ENCODE results near the gene ERBB4. TPM values are rescaled to one million over a fixed set of nuclear protein-coding genes. Genes with fewer than 3 reads are reported as not detected.
"Not testable (repeated sequence)": the region's sequence is repeated elsewhere in the genome, so short reads cannot be mapped to it uniquely, and the experiment has no call there.

The ERBB4 gene
- total RNA-seq, 1 donor from 2014 or later, result not detected

- intact Hi-C loops (cut with micrococcal nuclease), result no loop called here
These were observed 309.8 kb downstream of the ERBB4 start for GRCh38 chr2:212228743-212229171.

- intact Hi-C loops (cut with micrococcal nuclease), result no loop called here
These were observed 310.8 kb downstream of the ERBB4 start for GRCh38 chr2:212227755-212228154.

DNA sequence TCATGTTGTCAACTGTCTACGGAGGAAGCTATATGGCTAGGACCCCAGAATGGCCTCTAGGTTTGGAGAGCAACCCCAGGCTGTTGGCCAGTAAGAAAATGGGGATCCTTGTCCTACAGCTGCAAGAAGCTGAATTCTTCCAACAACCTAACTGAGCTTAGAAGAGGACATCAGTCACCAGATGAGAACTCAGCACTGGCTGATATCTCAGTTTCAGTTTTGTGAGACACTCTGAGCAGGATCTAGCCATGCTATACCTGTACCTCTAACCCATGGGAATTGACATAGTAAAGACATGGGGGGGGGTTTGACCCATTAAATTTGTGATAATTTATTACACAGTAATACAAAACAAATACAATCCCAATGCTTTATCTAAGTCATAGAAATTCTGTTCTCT, 312.5 kb downstream of the ERBB4 start:
- intact Hi-C loops (cut with micrococcal nuclease), result no loop called here

- intact Hi-C loops (cut with micrococcal nuclease), result no loop called here
These were observed 314.9 kb downstream of the ERBB4 start for GRCh38 chr2:212223696-212224095.

GRCh38 chr2:212213191-212213590, 325.4 kb downstream of the ERBB4 start:
- intact Hi-C loops (cut with micrococcal nuclease), result no loop called here

DNA sequence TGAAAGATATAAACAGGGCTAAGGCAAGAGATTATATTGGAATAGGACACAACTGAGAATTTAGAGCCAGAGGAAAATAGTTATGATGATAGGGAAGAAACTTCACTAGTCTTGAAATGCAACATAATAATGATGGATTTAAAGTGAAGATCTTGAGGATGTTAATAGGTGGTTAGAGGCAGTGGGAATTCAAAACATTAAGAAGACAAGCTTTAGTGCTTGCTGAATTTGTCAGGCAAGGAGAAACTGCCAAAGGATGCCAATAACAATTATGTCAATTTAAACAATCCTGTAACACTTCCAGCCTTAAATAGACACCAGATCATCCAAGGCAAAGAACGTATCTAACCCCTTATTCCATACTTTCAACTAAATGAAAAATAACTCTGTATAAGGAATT, 330.1 kb downstream of the ERBB4 start:
- intact Hi-C loops (cut with micrococcal nuclease), result no loop called here

GRCh38 chr2:212197776-212198175, 340.8 kb downstream of the ERBB4 start:
- intact Hi-C loops (cut with micrococcal nuclease), result no loop called here

GRCh38 chr2:212195626-212196025, 343.0 kb downstream of the ERBB4 start:
- intact Hi-C loops (cut with micrococcal nuclease), result no loop called here

DNA sequence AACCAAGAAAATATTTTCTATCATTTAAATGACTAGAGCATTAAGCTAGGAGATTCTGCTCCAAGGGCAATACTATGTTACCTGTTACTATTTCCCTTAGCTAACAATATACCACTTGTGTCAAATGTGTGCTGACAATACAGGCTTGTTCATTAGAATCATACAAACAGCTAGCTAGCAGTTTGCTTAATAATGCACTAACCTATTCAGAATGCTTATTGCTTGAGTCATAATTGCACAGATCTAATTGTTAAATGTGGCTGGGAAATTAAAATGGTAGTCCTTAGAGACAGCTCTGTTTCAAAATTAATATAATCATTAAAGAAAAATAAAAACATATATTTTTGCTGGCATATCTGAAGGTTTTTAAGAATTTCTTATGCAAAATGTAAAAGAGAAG, 344.2 kb downstream of the ERBB4 start:
- intact Hi-C loops (cut with micrococcal nuclease), result no loop called here

DNA sequence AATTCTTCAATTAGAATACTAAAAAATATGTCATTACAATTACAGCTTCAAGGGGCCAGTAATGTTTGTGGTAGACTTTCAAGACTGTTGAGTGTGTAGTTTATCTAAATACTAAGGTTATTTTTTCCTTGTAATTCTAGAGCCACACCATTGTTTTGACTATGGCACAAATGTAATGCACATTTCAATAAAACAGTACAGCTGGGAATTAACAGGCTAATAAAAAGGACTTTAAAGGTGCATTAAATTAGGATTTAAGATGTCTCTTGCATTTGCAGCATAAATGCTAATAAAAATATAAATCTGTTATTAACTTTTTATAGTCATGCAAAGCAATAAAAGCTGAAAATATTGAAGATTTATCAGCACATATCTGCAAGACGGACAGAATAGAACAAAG, 344.8 kb downstream of the ERBB4 start:
- intact Hi-C loops (cut with micrococcal nuclease), result no loop called here

DNA sequence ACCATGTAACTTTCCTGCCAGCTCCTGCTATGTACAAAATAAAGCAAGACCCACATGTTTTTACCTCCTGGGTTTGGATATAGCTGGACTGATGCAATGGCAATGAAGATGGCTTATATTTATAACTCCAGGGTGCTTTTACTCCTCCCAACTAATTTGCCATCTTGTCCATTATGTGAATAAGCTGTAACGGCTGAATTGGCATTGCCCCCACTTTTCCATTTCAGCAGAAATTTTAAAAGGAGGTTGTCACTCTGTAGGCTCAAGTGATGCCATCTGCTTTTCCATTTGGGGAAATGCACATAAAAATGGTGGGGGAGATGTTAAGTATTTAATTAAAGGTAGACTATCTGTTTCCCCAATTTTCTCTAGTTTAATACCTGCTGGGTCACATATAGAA, 345.5 kb downstream of the ERBB4 start:
- intact Hi-C loops (cut with micrococcal nuclease), result no loop called here

DNA sequence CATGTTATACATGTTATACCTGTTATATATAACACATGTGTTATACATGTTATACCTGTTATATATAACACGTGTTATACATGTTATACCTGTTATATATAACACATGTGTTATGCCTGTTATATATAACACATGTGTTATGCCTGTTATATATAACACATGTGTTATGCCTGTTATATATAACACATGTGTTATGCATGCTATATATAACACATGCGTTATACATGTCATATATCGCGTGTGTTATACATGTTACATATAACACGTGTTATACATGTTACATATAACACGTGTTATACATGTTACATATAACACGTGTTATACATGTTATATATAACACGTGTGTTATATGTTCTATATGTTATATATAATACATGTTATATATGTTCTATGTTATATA, 347.2 kb downstream of the ERBB4 start:
- intact Hi-C loops (cut with micrococcal nuclease), result not testable (repeated sequence)

- intact Hi-C loops (cut with micrococcal nuclease), result no loop called here
These were observed 352.4 kb downstream of the ERBB4 start for GRCh38 chr2:212186166-212186565.

- intact Hi-C loops (cut with micrococcal nuclease), result no loop called here
These were observed 357.0 kb downstream of the ERBB4 start for GRCh38 chr2:212181646-212182045.

GRCh38 chr2:212180408-212181083, 358.1 kb downstream of the ERBB4 start:
- intact Hi-C loops (cut with micrococcal nuclease), result no loop called here

DNA sequence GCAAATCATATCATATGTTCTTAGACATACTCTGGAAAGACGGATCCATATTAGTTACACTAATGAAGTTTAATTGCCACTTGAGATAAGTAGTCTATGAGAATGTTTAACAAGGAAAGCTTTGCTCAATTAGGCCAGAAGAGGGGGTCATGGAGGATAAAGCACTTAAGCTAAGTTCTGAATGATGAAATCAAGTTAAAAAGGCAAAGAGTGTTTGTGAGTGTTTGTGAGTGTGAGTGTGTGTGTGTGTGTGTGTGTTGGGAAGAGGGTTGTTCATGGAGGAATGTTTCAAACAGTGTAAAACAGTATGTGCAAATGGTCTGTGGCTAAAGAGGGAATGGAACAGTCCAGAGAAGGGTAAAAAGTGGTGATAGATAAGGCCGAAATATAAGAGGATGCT, 360.9 kb downstream of the ERBB4 start:
- intact Hi-C loops (cut with micrococcal nuclease), result no loop called here

GRCh38 chr2:212176151-212176550, 362.5 kb downstream of the ERBB4 start:
- intact Hi-C loops (cut with micrococcal nuclease), result no loop called here

DNA sequence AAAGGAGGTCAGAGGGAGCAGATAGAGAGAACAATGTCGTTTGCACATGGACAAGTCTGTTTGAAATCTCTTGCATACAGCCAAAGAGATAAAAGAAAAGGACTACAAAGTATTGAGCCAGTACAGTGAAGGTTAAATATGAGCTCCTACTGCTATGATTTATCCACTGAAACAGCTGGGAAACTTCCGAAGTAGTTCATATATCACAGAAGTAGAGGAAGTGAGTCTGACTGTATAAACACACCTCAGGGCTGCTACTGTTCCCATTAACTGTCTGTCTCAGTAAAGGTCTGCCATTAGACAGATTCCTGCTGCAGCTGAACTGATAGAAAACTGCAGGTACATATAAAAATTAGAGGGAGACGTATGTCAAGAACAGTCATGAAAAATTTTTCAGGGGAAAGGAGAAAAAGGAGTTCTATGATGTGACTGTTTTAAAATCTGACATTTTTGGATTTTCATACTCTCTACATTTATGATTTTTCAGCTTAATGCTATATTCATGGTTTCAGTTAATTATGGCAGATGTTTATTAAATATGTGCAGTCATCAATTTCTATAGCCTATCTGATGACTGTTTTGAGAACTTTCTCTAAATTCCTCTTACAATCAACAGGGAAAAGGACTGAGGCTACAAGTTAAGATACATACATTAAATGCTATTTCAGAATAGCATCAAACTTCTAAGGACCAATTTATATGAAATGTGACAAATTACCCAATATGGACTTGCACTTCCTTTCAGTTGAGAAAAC, 364.7 kb downstream of the ERBB4 start:
- intact Hi-C loops (cut with micrococcal nuclease), result loop anchor here (2.0 kb wide), 1 partner anchor 15 kb away; no protein-coding TSS in a partner anchor

DNA sequence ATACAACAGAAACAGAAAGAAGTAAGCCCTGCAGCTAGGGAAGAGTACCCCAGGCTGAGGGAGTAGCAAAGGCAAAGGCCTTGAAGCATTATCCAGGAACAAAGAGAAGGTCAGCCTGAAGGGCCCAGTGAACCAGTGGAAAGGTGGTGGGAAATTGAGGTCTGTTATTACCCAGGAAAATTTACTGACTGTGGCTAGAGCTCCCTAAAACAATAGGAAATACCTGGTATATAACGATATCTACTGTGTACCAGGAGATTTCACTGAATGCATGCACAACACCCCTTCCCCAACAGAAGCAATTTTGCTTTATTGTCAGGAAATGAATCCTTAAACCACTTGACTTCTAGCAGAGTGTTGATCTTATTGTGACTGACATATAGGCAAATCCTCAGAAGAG, 365.3 kb downstream of the ERBB4 start:
- intact Hi-C loops (cut with micrococcal nuclease), result no loop called here

- intact Hi-C loops (cut with micrococcal nuclease), result no loop called here
These were observed 368.2 kb downstream of the ERBB4 start for GRCh38 chr2:212170382-212170781.

- intact Hi-C loops (cut with micrococcal nuclease), result loop anchor here (2.0 kb wide), 1 partner anchor 17 kb away; no protein-coding TSS in a partner anchor
These were observed 380.5 kb downstream of the ERBB4 start for GRCh38 chr2:212158081-212158480.

- intact Hi-C loops (cut with micrococcal nuclease), result no loop called here
These were observed 381.6 kb downstream of the ERBB4 start for GRCh38 chr2:212157012-212157411.

DNA sequence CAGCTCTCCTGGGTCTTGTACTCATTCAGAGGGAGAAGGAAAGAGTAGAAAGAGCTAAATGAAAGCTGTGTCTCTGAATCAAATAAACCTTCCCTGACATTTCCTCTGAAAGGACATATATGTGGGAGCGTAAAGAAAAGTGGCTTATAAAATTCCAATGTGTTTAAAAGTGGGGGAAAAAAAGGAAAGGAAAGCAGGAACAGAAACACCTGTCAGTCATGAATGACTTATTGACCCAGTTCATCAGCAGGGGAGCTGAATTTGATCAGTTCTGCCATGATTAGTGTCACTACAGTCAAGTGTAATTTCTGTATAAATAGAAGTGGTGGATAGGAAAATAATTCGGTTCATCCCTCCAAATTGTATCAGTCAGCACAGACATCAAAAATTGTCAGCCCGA, 382.5 kb downstream of the ERBB4 start:
- intact Hi-C loops (cut with micrococcal nuclease), result no loop called here

Data from T-helper 2 cell treated with Interferon-gamma antibody and Interleukin-4, amounts not matched to agents 100 ng/mL and 5 ng/mL, for 36 hours (primary cell).